Measurements from ENCODE around the gene CBX5.

CBX5 gene

DNA sequence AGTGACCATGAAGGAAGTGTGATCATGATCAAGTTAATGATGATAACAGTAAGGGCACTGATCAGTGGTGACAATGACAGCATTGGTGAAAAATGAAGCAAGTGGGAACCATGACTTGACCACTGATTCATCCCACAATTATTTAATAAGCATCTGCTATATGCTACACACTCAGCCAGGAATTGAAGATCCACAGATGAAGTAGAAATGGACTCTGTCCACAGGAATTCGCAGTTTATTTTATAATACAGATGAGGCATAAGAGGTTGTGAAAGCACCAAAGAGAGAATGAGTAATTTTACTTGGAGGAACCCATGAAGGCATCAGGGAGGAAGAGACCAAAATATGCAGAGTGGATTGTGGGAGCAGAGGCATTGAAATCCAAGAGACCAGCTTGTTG lies 57.3 kb downstream of the CBX5 start:
- DNase-seq (ENCODE audit: low spot score), result no peak

- DNase-seq (ENCODE audit: low spot score), result no peak
Measured at GRCh38 chr12:54221402-54221984, 58.4 kb downstream of the CBX5 start.

DNA sequence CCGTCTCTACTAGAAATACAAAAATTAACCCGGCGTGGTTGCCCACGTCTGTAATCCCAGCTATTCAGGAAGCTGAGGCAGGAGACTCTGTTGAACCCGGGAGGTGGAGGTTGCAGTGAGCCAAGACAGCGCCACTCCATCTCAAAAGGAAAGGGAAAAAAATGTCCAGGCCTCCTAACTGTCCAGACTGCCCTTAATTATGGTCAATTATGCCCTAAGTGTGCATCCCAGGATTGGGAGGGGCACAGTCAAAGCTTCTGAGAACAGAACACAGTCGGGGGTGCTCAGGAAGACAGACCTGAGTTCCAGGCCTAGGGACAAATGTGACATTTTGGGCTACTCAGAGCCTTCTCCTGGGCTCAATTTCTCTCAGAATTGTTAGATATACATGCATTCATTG lies 59.4 kb downstream of the CBX5 start:
- DNase-seq (ENCODE audit: low spot score), result no peak

DNA sequence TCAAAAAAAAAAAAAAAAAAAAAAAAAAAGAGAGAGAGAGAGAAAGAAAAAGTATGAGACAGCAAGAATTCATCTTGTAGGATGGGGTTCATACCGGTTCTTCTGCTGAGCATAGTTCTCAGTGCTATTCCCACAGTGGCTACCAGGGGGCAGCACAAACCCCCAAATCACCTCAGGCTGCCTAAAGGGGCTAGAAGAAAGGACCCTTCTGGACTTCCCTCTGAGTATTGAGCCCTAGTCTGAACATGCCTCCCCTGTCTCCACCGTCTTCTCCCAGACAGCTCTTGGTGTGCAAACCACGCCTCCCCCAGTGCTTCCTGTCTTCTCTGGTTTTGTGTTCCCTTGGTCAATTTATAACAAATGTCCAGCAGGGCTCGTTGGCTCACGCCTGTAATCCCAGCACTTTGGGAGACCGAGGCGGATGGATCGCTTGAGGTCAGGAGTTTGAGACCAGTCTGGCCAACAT lies 59.8 kb downstream of the CBX5 start:
- peak; percentile 52 for DNase-seq (ENCODE audit: low spot score)

DNA sequence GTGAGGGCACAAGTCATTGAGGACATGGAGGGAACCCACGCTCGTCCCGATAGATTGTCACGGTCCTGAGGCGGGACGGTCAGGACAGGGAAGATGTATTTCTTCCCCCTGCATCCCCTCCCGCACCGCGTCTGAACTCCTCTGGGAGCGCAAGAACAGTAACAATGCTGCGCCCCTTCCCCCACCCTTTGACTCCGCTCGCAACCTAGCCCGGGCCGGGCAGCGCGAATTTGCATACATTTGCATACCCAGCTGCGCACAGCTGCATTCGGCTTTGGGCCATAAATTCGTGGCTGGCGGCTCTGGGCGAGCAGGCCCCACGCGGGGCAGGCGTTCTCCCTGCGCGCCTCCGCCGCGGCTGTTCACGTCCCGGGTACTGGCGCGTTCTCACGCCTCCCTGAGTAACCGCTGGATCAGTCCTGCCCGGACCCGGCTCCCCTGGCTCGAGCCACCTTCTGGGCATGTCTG lies 62.1 kb downstream of the CBX5 start:
- DNase-seq (ENCODE audit: low spot score), result no peak

DNA sequence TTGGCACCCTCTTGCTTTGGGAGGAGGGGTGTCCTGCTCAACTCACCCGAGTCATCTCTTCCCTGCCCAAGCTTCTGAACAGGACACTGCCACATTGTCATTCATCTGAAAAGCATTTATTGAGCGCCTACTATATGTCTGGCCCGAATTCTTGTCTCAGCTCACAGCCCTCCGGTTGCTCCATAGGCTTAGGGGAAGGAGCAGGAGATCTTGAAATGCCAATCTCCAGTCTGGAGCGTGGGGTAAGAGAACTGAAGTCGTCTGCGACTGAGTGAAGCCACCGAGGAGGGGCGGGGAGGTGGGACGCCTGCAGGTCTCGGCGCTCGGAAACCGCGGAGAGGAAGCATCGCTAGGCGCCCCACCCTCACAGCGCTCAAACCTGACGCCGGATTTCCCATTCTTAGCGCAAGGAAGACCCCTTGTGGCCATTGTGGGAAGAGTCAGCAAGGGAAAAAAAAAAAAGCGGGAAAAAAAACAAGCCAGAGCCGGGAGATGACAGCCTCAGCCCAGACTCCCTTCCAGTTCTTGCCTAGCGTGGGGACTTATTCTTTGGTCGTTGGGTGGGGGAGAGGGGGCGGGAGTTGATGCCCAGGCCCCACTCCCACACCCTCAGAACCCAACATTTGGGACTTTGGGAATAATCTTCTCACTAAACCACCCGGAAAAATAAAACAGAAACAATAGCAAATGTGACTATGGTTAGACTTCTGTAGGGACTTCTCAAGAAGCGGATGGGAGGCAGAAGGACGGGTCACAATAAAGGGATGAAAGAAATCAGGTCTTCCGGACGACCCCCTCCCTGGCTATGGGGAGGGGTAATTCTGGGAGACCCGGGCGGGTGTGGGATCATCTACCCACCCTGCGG lies 62.9 kb downstream of the CBX5 start:
- DNase-seq (ENCODE audit: low spot score), result peak; percentile 85

GRCh38 chr12:54215989-54216796 lies 63.7 kb downstream of the CBX5 start:
- peak; percentile 17 for DNase-seq (ENCODE audit: low spot score)

- DNase-seq (ENCODE audit: low spot score), result peak; percentile 92
Measured at GRCh38 chr12:54214553-54215406, 65.1 kb downstream of the CBX5 start.

- no peak for DNase-seq (ENCODE audit: low spot score)
Measured at GRCh38 chr12:54213079-54213478, 66.8 kb downstream of the CBX5 start.

DNA sequence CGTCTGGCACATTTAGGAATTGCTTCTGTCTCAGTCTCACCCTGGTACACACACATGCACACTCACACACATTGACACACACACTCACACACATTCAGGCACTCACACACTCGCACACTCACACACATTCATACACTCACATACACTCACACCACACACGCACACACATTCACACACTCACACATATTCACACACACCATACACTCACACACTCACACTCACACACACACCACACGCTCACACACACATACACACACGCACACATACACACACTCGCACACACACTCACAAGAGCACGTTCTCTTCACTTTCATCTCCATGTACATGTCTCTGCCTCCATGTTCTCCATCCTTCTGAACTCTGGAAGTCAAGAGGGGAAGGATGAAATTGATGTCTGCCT lies 68.0 kb downstream of the CBX5 start:
- no peak for DNase-seq (ENCODE audit: low spot score)

DNA sequence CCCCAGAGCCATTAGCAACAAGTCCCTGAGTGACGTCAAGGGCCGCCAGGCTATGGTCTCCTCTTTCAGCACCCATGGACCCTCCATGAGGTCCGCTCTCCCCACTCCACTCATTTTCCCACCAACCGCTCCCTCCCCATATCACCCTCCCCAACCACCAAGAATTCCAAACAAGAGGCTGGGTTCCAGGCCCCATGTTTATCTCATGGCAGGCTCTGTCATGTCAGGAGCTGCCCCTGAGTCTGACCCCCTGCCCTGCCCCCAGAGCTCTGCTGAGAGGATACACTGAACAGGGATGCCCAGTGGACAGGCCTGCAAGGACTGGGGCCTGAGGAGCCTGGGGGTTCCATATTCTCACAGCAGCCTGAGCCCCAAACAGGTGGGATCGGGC lies 69.5 kb downstream of the CBX5 start:
- no peak for DNase-seq (ENCODE audit: low spot score)

GRCh38 chr12:54208591-54208990 lies 71.3 kb downstream of the CBX5 start:
- no peak for DNase-seq (ENCODE audit: low spot score)

GRCh38 chr12:54207539-54208294 lies 72.2 kb downstream of the CBX5 start:
- DNase-seq (ENCODE audit: low spot score), result peak; percentile 66

DNA sequence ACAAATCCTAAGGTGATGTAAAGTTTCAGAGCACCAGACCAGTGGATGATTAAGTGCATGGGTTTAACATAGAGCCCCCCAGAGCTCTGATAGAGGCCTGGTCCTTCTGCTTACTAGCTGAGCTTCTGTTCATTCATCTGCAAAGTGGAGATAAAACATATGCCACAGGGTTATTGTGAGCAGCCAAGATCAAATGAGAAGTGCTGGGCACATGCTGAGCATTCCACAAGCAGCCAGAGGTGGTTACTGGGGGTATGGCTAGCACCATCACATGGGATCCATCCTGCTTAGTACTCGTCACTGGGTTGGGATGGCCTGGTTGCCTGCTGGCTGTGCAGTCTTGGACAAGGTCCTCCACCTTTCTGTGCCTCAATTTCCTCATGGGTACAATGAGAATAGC lies 73.1 kb downstream of the CBX5 start:
- DNase-seq (ENCODE audit: low spot score), result no peak

DNA sequence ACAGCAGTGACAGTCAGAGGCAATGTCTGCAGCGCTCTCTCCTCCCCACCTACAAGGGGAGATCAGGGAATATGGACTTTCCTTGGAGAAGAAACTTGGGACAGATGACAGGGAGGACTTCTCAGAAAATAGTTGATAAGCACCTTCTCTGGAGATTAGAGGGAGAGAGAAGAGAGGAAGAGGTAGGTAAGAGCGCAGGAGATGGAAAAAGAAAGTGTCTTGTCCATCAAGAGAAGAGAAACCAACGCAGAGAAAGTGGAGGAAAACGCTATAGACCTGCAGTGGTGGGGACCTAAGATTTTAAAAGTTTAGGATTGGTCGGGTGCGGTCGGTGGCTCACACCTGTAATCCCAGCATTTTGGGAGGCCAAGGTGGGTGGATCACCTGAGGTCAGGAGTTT lies 75.6 kb downstream of the CBX5 start:
- no peak for DNase-seq (ENCODE audit: low spot score)

- DNase-seq (ENCODE audit: low spot score), result peak; percentile 58
Measured at GRCh38 chr12:54201001-54201794, 78.7 kb downstream of the CBX5 start.

DNA sequence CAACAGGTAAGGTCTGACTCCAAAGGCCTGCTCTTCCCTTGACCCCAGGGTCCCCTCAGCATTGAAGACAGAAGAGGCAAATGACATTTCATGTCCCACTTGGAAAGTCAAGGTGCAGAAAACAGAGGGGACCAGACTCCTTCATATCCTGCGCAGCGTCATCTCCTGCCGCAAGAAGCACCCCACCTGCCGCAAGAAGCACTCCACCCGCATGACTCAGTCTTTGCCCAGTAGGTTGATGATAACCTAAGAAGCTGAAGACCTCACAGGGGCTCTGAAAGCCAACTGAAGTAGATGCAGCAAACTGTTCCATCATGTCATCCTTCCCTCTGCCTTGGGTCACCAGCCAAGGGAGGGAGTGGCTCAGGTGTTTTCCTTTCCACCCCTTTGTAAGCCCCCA lies 79.5 kb downstream of the CBX5 start:
- no peak for DNase-seq (ENCODE audit: low spot score)

DNA sequence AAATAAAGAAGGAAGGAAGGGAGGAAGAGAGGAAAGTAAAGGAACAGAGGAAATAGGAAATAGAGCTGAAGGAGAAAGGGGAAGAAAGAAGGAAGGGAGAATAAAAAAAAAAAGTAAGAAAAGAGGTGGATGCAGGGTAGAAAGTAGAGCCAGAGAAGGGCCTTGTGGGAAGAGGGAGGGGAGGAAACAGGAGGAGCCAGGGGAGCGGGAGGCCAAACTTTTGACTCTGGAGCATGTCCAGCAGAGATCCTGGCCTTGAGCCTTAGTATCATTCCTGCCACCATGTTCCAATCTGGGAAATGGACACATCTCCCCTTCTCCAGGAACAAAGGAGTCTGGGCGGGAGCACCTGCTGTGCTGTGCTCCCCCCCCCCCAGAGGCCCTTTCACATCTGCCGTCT lies 80.0 kb downstream of the CBX5 start:
- no peak for DNase-seq (ENCODE audit: low spot score)

DNA sequence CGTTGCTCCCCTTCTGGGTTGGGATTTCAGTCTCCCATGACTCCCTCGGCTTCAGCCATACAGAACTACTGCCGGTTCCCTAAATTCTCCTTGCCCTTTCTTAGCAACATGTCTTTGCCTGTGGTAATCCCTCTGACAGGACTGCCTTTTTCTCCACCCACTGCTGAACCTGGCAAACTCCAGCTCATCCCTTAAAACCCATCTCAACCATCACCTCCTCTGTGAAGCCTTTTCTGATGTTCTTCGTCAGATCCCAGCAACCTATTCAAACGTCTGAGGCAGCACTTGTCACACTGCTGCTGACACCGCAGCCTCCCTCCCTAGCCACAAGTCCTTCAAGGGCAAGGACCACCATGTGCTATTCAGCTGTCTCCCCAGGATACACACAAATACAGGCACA lies 80.9 kb downstream of the CBX5 start:
- no peak for DNase-seq (ENCODE audit: low spot score)

DNA sequence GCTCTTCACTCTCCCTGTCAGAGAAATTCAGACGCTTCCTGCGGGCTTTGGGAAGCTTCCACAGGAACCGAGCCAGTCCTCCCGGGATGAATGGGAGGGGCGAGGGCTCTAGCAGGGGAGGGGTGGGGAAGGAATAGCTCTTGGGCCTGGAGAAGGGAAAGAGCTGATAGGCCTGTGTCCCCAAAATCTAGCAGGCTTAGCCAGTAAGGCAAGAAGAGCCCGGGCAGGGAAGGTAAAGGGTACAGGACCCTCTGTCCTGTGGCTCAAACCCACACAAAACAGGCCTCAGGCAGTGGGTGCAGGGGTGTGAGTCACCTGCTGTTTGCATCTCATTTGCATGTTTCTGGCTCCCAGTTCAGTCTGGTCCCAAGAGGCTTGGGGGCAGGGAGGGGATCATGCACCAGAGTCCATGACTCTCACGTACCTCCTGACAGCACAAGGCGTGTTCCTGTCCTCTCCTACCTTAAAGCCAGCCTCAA lies 82.5 kb downstream of the CBX5 start:
- no peak for DNase-seq (ENCODE audit: low spot score)

Measured in CD4-positive, alpha-beta T cell treated with Interleukin-6 at 100 ng/mL for 8 hours (primary cell).